Measurements from ENCODE around the gene NGEF.

NGEF gene

DNA sequence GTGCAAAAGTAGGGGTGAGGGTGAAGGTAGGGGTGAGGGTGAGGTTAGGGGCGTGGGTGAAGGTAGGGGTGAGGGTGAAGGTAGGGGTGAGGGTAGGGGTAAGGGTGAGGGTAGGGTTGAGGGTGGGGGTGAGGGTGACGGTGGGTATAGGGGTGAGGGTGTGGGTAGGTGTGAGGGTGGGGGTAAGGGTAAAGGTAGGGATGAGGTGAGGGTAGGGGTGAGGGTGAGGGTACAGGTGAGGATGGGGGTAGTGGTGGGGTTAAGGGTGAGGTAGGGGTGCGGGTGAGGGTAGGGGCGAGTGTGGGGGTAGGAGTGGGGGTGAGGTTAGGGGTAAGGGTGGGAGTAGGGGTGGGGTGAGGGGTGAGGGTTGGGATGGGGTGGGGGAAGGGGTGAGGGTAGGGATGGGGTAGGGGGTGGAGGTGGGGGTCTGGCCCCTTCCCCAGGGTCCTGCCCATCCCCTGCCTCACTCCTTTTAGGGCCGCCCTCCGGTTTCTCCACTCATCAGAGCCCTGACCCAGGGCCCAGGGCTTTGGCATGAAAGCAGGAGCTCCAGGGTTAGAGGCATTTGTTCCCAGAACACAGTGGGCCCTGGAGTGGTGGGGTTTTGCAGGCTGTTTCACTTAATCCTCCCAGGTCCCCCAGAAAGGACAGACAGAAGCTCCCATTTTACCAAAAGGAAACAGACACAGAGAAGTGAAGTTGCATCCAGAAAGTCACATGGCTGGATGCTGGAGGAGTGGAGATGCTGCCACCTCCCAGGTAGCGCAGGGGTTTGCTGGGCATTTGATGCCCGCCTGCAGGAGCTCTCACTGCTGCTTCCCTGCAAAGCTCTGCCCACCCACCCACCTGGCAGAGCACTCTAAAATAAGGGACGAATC is 116.1 kb downstream of the NGEF start:
- Mint-ChIP-seq H3K4me3 (no peak overlapping the region), H3K27ac (no peak overlapping the region), H3K36me3 (ENCODE audit: low read depth) (no peaks in the 10 kb centered on the region), H3K27me3 (ENCODE audit: low read depth) (peaks cover 14% of the 10 kb centered on the region), H3K4me1 (peaks cover 6% of the 10 kb centered on the region), H3K9me3 (no peaks in the 10 kb centered on the region)
- TF ChIP-seq, protein P1, sequence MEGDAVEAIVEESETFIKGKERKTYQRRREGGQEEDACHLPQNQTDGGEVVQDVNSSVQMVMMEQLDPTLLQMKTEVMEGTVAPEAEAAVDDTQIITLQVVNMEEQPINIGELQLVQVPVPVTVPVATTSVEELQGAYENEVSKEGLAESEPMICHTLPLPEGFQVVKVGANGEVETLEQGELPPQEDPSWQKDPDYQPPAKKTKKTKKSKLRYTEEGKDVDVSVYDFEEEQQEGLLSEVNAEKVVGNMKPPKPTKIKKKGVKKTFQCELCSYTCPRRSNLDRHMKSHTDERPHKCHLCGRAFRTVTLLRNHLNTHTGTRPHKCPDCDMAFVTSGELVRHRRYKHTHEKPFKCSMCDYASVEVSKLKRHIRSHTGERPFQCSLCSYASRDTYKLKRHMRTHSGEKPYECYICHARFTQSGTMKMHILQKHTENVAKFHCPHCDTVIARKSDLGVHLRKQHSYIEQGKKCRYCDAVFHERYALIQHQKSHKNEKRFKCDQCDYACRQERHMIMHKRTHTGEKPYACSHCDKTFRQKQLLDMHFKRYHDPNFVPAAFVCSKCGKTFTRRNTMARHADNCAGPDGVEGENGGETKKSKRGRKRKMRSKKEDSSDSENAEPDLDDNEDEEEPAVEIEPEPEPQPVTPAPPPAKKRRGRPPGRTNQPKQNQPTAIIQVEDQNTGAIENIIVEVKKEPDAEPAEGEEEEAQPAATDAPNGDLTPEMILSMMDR (IDR thresholded peaks at IDR 0.05; ENCODE audit: unreplicated experiment in 3 of 3), result no peak

DNA sequence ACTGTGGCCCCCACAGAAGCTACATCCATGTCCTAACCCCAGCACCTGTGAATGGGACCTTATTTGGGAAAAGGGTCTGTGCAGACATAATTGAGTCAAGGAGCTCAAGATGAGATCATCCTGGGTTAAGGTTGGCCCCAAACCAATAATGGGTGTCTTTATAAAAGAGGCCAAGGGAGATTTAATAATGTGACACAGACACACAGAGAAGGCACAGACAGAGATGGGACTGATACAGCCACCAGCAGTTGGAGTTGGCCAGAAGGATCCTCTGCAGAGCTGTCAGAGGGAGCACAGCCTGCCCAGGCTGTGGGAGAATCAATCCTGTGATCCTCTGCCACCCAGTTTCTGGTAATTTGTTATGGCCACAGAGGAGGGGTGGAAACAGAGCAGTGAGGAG is 116.9 kb downstream of the NGEF start:
- H3K4me1 Mint-ChIP-seq, result peaks cover 15% of the 10 kb centered on the region
- no peaks in the 10 kb centered on the region for H3K36me3 Mint-ChIP-seq (ENCODE audit: low read depth)
- H3K27ac Mint-ChIP-seq, result no peak overlapping the region
- TF ChIP-seq, protein P1 (IDR thresholded peaks at IDR 0.05; ENCODE audit: unreplicated experiment in 3 of 3), result no peak
- H3K9me3 Mint-ChIP-seq, result no peaks in the 10 kb centered on the region
- H3K4me3 Mint-ChIP-seq, result no peak overlapping the region
- H3K27me3 Mint-ChIP-seq (ENCODE audit: low read depth), result peaks cover 18% of the 10 kb centered on the region

DNA sequence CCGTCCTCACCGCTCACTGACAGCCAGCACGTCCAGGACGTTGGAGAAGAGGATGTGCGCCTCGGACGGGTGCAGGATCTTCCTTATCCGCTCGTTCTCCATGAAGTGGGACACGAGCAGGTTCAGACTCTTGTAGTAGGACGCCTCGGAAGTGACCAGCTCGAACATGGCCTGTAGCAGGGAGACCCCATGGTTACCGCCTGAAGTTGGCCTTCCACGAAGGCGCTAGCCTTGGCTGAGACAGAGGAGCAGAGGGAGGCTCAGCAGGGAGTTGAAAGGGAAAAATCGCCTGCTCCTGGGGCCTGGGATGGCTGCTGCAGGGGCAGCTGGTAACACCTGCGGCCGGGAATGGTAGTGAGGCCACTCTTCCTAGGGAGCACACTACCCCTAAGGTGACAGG is 118.3 kb downstream of the NGEF start:
- H3K4me3 Mint-ChIP-seq, result no peak overlapping the region
- no peaks in the 10 kb centered on the region for H3K36me3 Mint-ChIP-seq (ENCODE audit: low read depth)
- peaks cover 19% of the 10 kb centered on the region for H3K4me1 Mint-ChIP-seq
- peaks cover 23% of the 10 kb centered on the region for H3K27me3 Mint-ChIP-seq (ENCODE audit: low read depth)
- H3K27ac Mint-ChIP-seq, result no peak overlapping the region
- no peaks in the 10 kb centered on the region for H3K9me3 Mint-ChIP-seq
- TF ChIP-seq, protein P1 (IDR thresholded peaks at IDR 0.05; ENCODE audit: unreplicated experiment in 3 of 3), result no peak

DNA sequence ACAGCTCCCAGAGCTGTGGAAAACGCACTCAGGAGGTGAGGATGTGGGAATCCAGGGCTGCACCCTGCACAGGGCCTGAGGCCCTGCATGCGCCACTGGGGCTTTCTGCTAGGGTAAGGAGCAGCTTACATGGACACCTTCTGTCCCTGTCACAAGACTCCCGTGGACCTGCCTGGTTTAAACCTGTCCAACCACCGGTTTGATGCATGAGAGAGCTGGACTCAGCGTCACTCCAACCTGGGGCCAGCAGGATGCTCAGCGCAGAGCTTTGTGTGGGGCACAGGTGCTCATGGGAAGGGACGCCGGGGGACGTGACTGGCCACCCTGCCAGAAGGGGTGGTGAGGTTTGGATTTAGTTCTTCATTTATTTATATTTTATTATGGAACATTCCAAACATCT is 118.8 kb downstream of the NGEF start:
- no peaks in the 10 kb centered on the region for H3K36me3 Mint-ChIP-seq (ENCODE audit: low read depth)
- TF ChIP-seq, protein P1 (IDR thresholded peaks at IDR 0.05; ENCODE audit: unreplicated experiment in 3 of 3), result no peak
- H3K4me3 Mint-ChIP-seq, result no peak overlapping the region
- H3K4me1 Mint-ChIP-seq, result peaks cover 19% of the 10 kb centered on the region
- H3K27me3 Mint-ChIP-seq (ENCODE audit: low read depth), result peaks cover 23% of the 10 kb centered on the region
- no peaks in the 10 kb centered on the region for H3K9me3 Mint-ChIP-seq
- no peak overlapping the region for H3K27ac Mint-ChIP-seq

DNA sequence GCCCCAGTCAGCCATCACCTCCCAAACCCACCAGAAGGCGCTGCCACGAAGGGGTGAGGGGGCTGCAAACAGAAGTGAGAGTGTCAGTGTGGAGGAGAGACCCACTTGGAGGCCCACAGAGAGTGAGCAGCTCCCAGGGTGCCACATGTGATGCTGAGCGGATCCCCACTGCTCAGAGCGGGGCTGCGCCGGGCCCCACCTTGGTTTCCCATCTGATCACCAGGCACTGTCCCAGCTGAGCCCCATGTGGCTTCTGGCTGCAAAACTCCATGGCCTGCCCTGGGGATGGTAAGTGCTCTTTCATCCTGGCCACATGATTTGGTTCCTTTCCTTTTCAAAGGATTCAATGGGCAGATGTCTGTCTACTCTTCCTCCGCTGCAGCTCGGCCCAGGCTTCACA is 119.2 kb downstream of the NGEF start:
- no peak overlapping the region for H3K4me3 Mint-ChIP-seq
- no peaks in the 10 kb centered on the region for H3K9me3 Mint-ChIP-seq
- peaks cover 19% of the 10 kb centered on the region for H3K4me1 Mint-ChIP-seq
- TF ChIP-seq, protein P1 (IDR thresholded peaks at IDR 0.05; ENCODE audit: unreplicated experiment in 3 of 3), result no peak
- no peaks in the 10 kb centered on the region for H3K36me3 Mint-ChIP-seq (ENCODE audit: low read depth)
- H3K27me3 Mint-ChIP-seq (ENCODE audit: low read depth), result peaks cover 23% of the 10 kb centered on the region
- H3K27ac Mint-ChIP-seq, result no peak overlapping the region

DNA sequence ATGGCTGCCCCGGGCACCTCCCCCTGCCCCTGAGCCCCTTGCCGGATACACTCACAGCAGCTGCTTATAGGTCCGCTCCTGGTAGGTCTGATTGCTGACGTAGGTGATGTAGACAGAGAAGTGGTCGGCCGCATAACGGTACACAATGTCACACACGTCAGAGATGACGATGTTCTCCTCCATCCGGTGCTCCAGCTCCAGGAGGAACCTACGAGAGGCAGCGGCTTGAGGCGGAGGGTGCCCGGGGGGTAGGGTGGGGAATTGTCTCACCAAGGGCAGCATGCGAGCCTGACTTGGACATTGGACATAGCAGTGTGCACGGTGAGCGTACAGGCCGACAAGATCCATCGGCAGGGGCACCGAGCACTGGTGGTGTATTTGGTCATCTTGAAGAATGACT is 120.2 kb downstream of the NGEF start:
- TF ChIP-seq, protein P1 (IDR thresholded peaks at IDR 0.05; ENCODE audit: unreplicated experiment in 3 of 3), result no peak
- no peak overlapping the region for H3K27ac Mint-ChIP-seq
- H3K4me1 Mint-ChIP-seq, result peaks cover 19% of the 10 kb centered on the region
- H3K4me3 Mint-ChIP-seq, result no peak overlapping the region
- H3K9me3 Mint-ChIP-seq, result no peaks in the 10 kb centered on the region
- peaks cover 23% of the 10 kb centered on the region for H3K27me3 Mint-ChIP-seq (ENCODE audit: low read depth)
- no peaks in the 10 kb centered on the region for H3K36me3 Mint-ChIP-seq (ENCODE audit: low read depth)

Data from nephron (organoid).